Neural cell (in vitro differentiated cells): ENCODE results near the gene MCCC1.

Source experiments
- EP300 ChIP-seq: fragments of 450-650 bp; conservative IDR thresholded peaks from 2 replicates; pipeline ENCODE4 v1.6.1; 2014; ENCODE audit warnings: antibody characterized with exemption, mild to moderate bottlenecking, moderate library complexity; ENCODE audit not compliant: poor library complexity, severe bottlenecking
- EZH2 ChIP-seq: fragments of 200-600, 300-800 bp; shearing (Covaris generic), sonication (generic); IDR thresholded peaks from 2 replicates; pipeline ENCODE4 v1.6.1; 2014; ENCODE audit warnings: antibody characterized with exemption, low read length, borderline replicate concordance, mild to moderate bottlenecking; ENCODE audit not compliant: insufficient read depth, poor library complexity, severe bottlenecking
- MXI1 ChIP-seq: fragments of 450-650 bp; conservative IDR thresholded peaks from 2 replicates; pipeline ENCODE4 v1.6.1; 2014; ENCODE audit warnings: antibody characterized with exemption, mild to moderate bottlenecking; ENCODE audit not compliant: poor library complexity, severe bottlenecking
- POLR2AphosphoS5 ChIP-seq: IDR thresholded peaks from 2 replicates; pipeline ENCODE4 v1.6.1; 2012
- RAD21 ChIP-seq: fragments of 450-650 bp; conservative IDR thresholded peaks from 2 replicates; pipeline ENCODE4 v1.6.1; 2014; ENCODE audit warnings: antibody characterized with exemption, mild to moderate bottlenecking, moderate library complexity
- SMC3 ChIP-seq: fragments of 450-650 bp; conservative IDR thresholded peaks from 2 replicates; pipeline ENCODE4 v1.6.1; 2014; ENCODE audit warnings: antibody characterized with exemption, mild to moderate bottlenecking, moderate library complexity; ENCODE audit not compliant: poor library complexity
- TAF1 ChIP-seq: IDR thresholded peaks from 2 replicates; pipeline ENCODE4 v1.6.1; 2012; ENCODE audit warnings: low read depth
- TF ChIP-seq, protein P1 (sequence below): fragments of 450-650 bp; IDR thresholded peaks from 2 replicates; pipeline ENCODE4 v1.5.1; 2014; ENCODE audit warnings: antibody characterized with exemption, mild to moderate bottlenecking, moderate library complexity; ENCODE audit not compliant: poor library complexity, severe bottlenecking
- TF ChIP-seq, protein P2 (sequence below): IDR thresholded peaks from 2 replicates; pipeline ENCODE4 v1.6.1; 2012; ENCODE audit warnings: borderline replicate concordance

DNA sequence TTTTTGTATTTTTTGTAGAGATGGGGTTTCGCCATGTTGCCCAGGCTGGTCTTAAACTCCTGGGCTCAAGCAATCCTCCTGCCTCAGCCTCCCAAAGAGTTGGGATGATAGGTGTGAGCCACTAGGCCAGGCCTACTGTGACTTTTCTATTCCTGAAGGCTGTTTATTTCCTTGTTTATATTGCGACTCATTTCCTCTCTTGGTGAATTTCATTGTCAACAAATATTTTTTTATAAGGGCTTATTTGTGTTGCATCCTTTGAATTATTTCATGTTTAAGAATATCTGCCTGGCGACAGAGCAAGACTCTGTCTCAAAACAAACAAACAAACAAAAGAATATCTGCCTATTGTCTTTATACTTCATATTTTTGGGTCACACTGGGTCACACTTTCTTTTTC is 29.4 kb upstream of the MCCC1 start:
- TF ChIP-seq, protein P1, sequence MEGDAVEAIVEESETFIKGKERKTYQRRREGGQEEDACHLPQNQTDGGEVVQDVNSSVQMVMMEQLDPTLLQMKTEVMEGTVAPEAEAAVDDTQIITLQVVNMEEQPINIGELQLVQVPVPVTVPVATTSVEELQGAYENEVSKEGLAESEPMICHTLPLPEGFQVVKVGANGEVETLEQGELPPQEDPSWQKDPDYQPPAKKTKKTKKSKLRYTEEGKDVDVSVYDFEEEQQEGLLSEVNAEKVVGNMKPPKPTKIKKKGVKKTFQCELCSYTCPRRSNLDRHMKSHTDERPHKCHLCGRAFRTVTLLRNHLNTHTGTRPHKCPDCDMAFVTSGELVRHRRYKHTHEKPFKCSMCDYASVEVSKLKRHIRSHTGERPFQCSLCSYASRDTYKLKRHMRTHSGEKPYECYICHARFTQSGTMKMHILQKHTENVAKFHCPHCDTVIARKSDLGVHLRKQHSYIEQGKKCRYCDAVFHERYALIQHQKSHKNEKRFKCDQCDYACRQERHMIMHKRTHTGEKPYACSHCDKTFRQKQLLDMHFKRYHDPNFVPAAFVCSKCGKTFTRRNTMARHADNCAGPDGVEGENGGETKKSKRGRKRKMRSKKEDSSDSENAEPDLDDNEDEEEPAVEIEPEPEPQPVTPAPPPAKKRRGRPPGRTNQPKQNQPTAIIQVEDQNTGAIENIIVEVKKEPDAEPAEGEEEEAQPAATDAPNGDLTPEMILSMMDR = no peak
- TF ChIP-seq POLR2AphosphoS5 = no peak
- TF ChIP-seq TAF1 = no peak
- TF ChIP-seq, protein P2, sequence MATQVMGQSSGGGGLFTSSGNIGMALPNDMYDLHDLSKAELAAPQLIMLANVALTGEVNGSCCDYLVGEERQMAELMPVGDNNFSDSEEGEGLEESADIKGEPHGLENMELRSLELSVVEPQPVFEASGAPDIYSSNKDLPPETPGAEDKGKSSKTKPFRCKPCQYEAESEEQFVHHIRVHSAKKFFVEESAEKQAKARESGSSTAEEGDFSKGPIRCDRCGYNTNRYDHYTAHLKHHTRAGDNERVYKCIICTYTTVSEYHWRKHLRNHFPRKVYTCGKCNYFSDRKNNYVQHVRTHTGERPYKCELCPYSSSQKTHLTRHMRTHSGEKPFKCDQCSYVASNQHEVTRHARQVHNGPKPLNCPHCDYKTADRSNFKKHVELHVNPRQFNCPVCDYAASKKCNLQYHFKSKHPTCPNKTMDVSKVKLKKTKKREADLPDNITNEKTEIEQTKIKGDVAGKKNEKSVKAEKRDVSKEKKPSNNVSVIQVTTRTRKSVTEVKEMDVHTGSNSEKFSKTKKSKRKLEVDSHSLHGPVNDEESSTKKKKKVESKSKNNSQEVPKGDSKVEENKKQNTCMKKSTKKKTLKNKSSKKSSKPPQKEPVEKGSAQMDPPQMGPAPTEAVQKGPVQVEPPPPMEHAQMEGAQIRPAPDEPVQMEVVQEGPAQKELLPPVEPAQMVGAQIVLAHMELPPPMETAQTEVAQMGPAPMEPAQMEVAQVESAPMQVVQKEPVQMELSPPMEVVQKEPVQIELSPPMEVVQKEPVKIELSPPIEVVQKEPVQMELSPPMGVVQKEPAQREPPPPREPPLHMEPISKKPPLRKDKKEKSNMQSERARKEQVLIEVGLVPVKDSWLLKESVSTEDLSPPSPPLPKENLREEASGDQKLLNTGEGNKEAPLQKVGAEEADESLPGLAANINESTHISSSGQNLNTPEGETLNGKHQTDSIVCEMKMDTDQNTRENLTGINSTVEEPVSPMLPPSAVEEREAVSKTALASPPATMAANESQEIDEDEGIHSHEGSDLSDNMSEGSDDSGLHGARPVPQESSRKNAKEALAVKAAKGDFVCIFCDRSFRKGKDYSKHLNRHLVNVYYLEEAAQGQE = no peak
- no peak for TF ChIP-seq EP300
- no peak for TF ChIP-seq SMC3
- no peak for TF ChIP-seq EZH2
- TF ChIP-seq MXI1 = no peak
- TF ChIP-seq RAD21 = no peak
